ENCODE results near the gene CTNNBL1.

Gene CTNNBL1

GRCh38 chr20:37670351-37670791 lies 23.5 kb upstream of the CTNNBL1 start:
- Histone ChIP-seq H3K9me3 (ENCODE audit: control insufficient read depth, low read length) (no peaks in the 10 kb centered on the region), H3K27me3 (ENCODE audit: control insufficient read depth in 1 of 2, insufficient read depth in 1 of 2, low read length in 2 of 2) (peaks cover 39 to 52% of the 10 kb centered on the region in 2 experiments), H3K4me2 (ENCODE audit: low read length, poor library complexity, severe bottlenecking) (no peak overlapping the region), H4K91ac (ENCODE audit: low read length) (no peak overlapping the region), H2BK12ac (ENCODE audit: low read length in 2 of 2) (no peak overlapping the region), H2AK5ac (ENCODE audit: low read length, severe bottlenecking) (no peak overlapping the region), H3K27ac (ENCODE audit: low read length, poor library complexity, severe bottlenecking) (no peak overlapping the region), H4K8ac (ENCODE audit: low read length) (no peak overlapping the region), H2BK120ac (ENCODE audit: low read depth, low read length) (no peak overlapping the region), H3K4ac (ENCODE audit: low read depth in 1 of 2, low read length in 2 of 2) (no peak overlapping the region), H3K4me1 (ENCODE audit: control insufficient read depth, insufficient read depth, low read depth, low read length) (no peaks in the 10 kb centered on the region), H2BK5ac (ENCODE audit: low read depth, low read length, poor library complexity, severe bottlenecking) (no peak overlapping the region), H3K9ac (ENCODE audit: low read length) (peak overlapping the region; percentile 67), H3K79me1 (replicated peaks; ENCODE audit: low read length, poor library complexity, severe bottlenecking) (no peaks in the 10 kb centered on the region), H3K18ac (ENCODE audit: low read depth in 1 of 2, low read length in 2 of 2) (no peak overlapping the region), H2AFZ (ENCODE audit: low read depth, low read length) (no peak overlapping the region), H3K23ac (ENCODE audit: low read length in 2 of 2) (no peak overlapping the region), H2BK15ac (ENCODE audit: low read depth, poor library complexity, severe bottlenecking) (no peak overlapping the region), H3K14ac (ENCODE audit: low read length in 2 of 2) (no peak overlapping the region), H3K4me3 (ENCODE audit: insufficient read depth in 1 of 2, low read depth in 1 of 2, low read length in 2 of 2) (peak overlapping the region in 1 of 2 experiments; percentile 74), H3K36me3 (ENCODE audit: control insufficient read depth in 1 of 2, insufficient read depth in 2 of 2, low read depth in 1 of 2, low read length in 2 of 2) (no peaks in the 10 kb centered on the region)
- DNase-seq, result no peak
- 77% methylated on average over 18 of the region's 18 CpGs for whole genome bisulfite sequencing

- H2BK15ac ChIP-seq (ENCODE audit: low read depth, poor library complexity, severe bottlenecking), result no peak overlapping the region
- 92% methylated on average over 3 of the region's 3 CpGs for WGBS
- H3K4ac ChIP-seq (ENCODE audit: low read depth in 1 of 2, low read length in 2 of 2), result no peak overlapping the region
Measured at GRCh38 chr20:37672143-37672542, 21.7 kb upstream of the CTNNBL1 start.

GRCh38 chr20:37673444-37673843 lies 20.4 kb upstream of the CTNNBL1 start:
- no peak overlapping the region for H3K23ac ChIP-seq (ENCODE audit: low read length in 2 of 2)
- peaks cover 61 to 83% of the 10 kb centered on the region in 2 experiments for H3K27me3 ChIP-seq (ENCODE audit: control insufficient read depth in 1 of 2, insufficient read depth in 1 of 2, low read length in 2 of 2)
- no peaks in the 10 kb centered on the region for H3K36me3 ChIP-seq (ENCODE audit: control insufficient read depth in 1 of 2, insufficient read depth in 2 of 2, low read depth in 1 of 2, low read length in 2 of 2)
- H3K9me3 ChIP-seq (ENCODE audit: control insufficient read depth, low read length), result no peaks in the 10 kb centered on the region
- no peak overlapping the region for H3K4me3 ChIP-seq (ENCODE audit: insufficient read depth in 1 of 2, low read depth in 1 of 2, low read length in 2 of 2)
- no peak overlapping the region for H3K14ac ChIP-seq (ENCODE audit: low read length in 2 of 2)
- H3K27ac ChIP-seq (ENCODE audit: low read length, poor library complexity, severe bottlenecking), result no peak overlapping the region
- H2BK15ac ChIP-seq (ENCODE audit: low read depth, poor library complexity, severe bottlenecking), result no peak overlapping the region
- H2BK12ac ChIP-seq (ENCODE audit: low read length in 2 of 2), result no peak overlapping the region
- no peak overlapping the region for H4K91ac ChIP-seq (ENCODE audit: low read length)
- H3K79me1 ChIP-seq (replicated peaks; ENCODE audit: low read length, poor library complexity, severe bottlenecking), result no peaks in the 10 kb centered on the region
- H3K18ac ChIP-seq (ENCODE audit: low read depth in 1 of 2, low read length in 2 of 2), result no peak overlapping the region
- no peak overlapping the region for H2BK5ac ChIP-seq (ENCODE audit: low read depth, low read length, poor library complexity, severe bottlenecking)
- no peak overlapping the region for H4K8ac ChIP-seq (ENCODE audit: low read length)
- H2BK120ac ChIP-seq (ENCODE audit: low read depth, low read length), result no peak overlapping the region
- H2AK5ac ChIP-seq (ENCODE audit: low read length, severe bottlenecking), result no peak overlapping the region
- H3K4ac ChIP-seq (ENCODE audit: low read depth in 1 of 2, low read length in 2 of 2), result no peak overlapping the region
- H3K4me2 ChIP-seq (ENCODE audit: low read length, poor library complexity, severe bottlenecking), result no peak overlapping the region
- no peaks in the 10 kb centered on the region for H3K4me1 ChIP-seq (ENCODE audit: control insufficient read depth, insufficient read depth, low read depth, low read length)
- H2AFZ ChIP-seq (ENCODE audit: low read depth, low read length), result no peak overlapping the region
- WGBS, result 40% methylated on average over 1 of the region's 1 CpG
- DNase-seq, result no peak
- H3K9ac ChIP-seq (ENCODE audit: low read length), result no peak overlapping the region

More at GRCh38 chr20:37672143-37672542, 21.7 kb upstream of the CTNNBL1 start:
- no peak overlapping the region for H2BK120ac ChIP-seq (ENCODE audit: low read depth, low read length)
- H4K8ac ChIP-seq (ENCODE audit: low read length), result no peak overlapping the region
- H3K9me3 ChIP-seq (ENCODE audit: control insufficient read depth, low read length), result no peaks in the 10 kb centered on the region
- no peak overlapping the region for H3K4me3 ChIP-seq (ENCODE audit: insufficient read depth in 1 of 2, low read depth in 1 of 2, low read length in 2 of 2)
- peaks cover 52 to 70% of the 10 kb centered on the region in 2 experiments for H3K27me3 ChIP-seq (ENCODE audit: control insufficient read depth in 1 of 2, insufficient read depth in 1 of 2, low read length in 2 of 2)
- no peak overlapping the region for H3K9ac ChIP-seq (ENCODE audit: low read length)
- no peak overlapping the region for H4K91ac ChIP-seq (ENCODE audit: low read length)
- H3K23ac ChIP-seq (ENCODE audit: low read length in 2 of 2), result no peak overlapping the region
- no peak overlapping the region for H2BK5ac ChIP-seq (ENCODE audit: low read depth, low read length, poor library complexity, severe bottlenecking)
- no peak overlapping the region for H2AFZ ChIP-seq (ENCODE audit: low read depth, low read length)
- no peak overlapping the region for H3K27ac ChIP-seq (ENCODE audit: low read length, poor library complexity, severe bottlenecking)
- H3K4me1 ChIP-seq (ENCODE audit: control insufficient read depth, insufficient read depth, low read depth, low read length), result no peaks in the 10 kb centered on the region
- no peak overlapping the region for H2BK12ac ChIP-seq (ENCODE audit: low read length in 2 of 2)
- H3K14ac ChIP-seq (ENCODE audit: low read length in 2 of 2), result no peak overlapping the region
- DNase-seq, result no peak
- H3K4me2 ChIP-seq (ENCODE audit: low read length, poor library complexity, severe bottlenecking), result no peak overlapping the region
- H3K36me3 ChIP-seq (ENCODE audit: control insufficient read depth in 1 of 2, insufficient read depth in 2 of 2, low read depth in 1 of 2, low read length in 2 of 2), result no peaks in the 10 kb centered on the region
- H2AK5ac ChIP-seq (ENCODE audit: low read length, severe bottlenecking), result no peak overlapping the region
- H3K18ac ChIP-seq (ENCODE audit: low read depth in 1 of 2, low read length in 2 of 2), result no peak overlapping the region
- H3K79me1 ChIP-seq (replicated peaks; ENCODE audit: low read length, poor library complexity, severe bottlenecking), result no peaks in the 10 kb centered on the region

GRCh38 chr20:37676440-37676839 lies 17.4 kb upstream of the CTNNBL1 start:
- no peak overlapping the region for H2AFZ ChIP-seq (ENCODE audit: low read depth, low read length)

More at GRCh38 chr20:37676440-37676839, 17.4 kb upstream of the CTNNBL1 start:
- H3K27ac ChIP-seq (ENCODE audit: low read length, poor library complexity, severe bottlenecking), result no peak overlapping the region
- H2BK120ac ChIP-seq (ENCODE audit: low read depth, low read length), result no peak overlapping the region
- no peak for DNase-seq
- no peak overlapping the region for H2AK5ac ChIP-seq (ENCODE audit: low read length, severe bottlenecking)
- no peak overlapping the region for H2BK15ac ChIP-seq (ENCODE audit: low read depth, poor library complexity, severe bottlenecking)
- no peak overlapping the region for H3K9ac ChIP-seq (ENCODE audit: low read length)
- no peaks in the 10 kb centered on the region for H3K9me3 ChIP-seq (ENCODE audit: control insufficient read depth, low read length)
- H3K23ac ChIP-seq (ENCODE audit: low read length in 2 of 2), result no peak overlapping the region
- H4K91ac ChIP-seq (ENCODE audit: low read length), result no peak overlapping the region
- no peak overlapping the region for H2BK12ac ChIP-seq (ENCODE audit: low read length in 2 of 2)
- H4K8ac ChIP-seq (ENCODE audit: low read length), result no peak overlapping the region
- H3K4me3 ChIP-seq (ENCODE audit: insufficient read depth in 1 of 2, low read depth in 1 of 2, low read length in 2 of 2), result no peak overlapping the region
- H3K14ac ChIP-seq (ENCODE audit: low read length in 2 of 2), result no peak overlapping the region
- no peak overlapping the region for H3K4ac ChIP-seq (ENCODE audit: low read depth in 1 of 2, low read length in 2 of 2)
- H3K36me3 ChIP-seq (ENCODE audit: control insufficient read depth in 1 of 2, insufficient read depth in 2 of 2, low read depth in 1 of 2, low read length in 2 of 2), result no peaks in the 10 kb centered on the region
- no peak overlapping the region for H2BK5ac ChIP-seq (ENCODE audit: low read depth, low read length, poor library complexity, severe bottlenecking)
- H3K4me2 ChIP-seq (ENCODE audit: low read length, poor library complexity, severe bottlenecking), result no peak overlapping the region
- no peaks in the 10 kb centered on the region for H3K4me1 ChIP-seq (ENCODE audit: control insufficient read depth, insufficient read depth, low read depth, low read length)
- no peaks in the 10 kb centered on the region for H3K79me1 ChIP-seq (replicated peaks; ENCODE audit: low read length, poor library complexity, severe bottlenecking)
- 79% methylated on average over 7 of the region's 7 CpGs for WGBS
- H3K18ac ChIP-seq (ENCODE audit: low read depth in 1 of 2, low read length in 2 of 2), result no peak overlapping the region
- H3K27me3 ChIP-seq (ENCODE audit: control insufficient read depth in 1 of 2, insufficient read depth in 1 of 2, low read length in 2 of 2), result peaks cover 43 to 65% of the 10 kb centered on the region in 2 experiments

All from mesenchymal stem cell (in vitro differentiated cells and primary cell).